HEK293T (cell line): ENCODE results near the gene LILRA2.

Experiments
- CTCF ChIA-PET: fragments of 350-600 bp; formaldehyde crosslinking; extraction: SDS; loops from one replicate; lab custom pipeline; 2021; ENCODE audit warnings: antibody characterized with exemption, inconsistent platforms; lab: Yijun Ruan, JAX
- POLR2A ChIA-PET: fragments of 350-600 bp; formaldehyde crosslinking; extraction: SDS; loops from one replicate; lab custom pipeline; 2020; ENCODE audit warnings: antibody characterized with exemption, inconsistent platforms; lab: Yijun Ruan, JAX
- DNase-seq: peaks from one replicate; pipeline ENCODE4 v3.0.0; 2012; ENCODE audit warnings: mixed read lengths; ENCODE audit errors: extremely low spot score
- ARNT ChIP-seq: fragments of 450-650 bp; IDR thresholded peaks from 2 replicates; pipeline ENCODE4 v1.6.1; 2017; ENCODE audit warnings: mild to moderate bottlenecking
- BHLHE40 ChIP-seq: fragments of 450-650 bp; IDR thresholded peaks from 2 replicates; pipeline ENCODE4 v1.6.1; 2016; ENCODE audit warnings: mild to moderate bottlenecking, moderate library complexity, borderline replicate concordance
- CTBP1 ChIP-seq: fragments of 450-650 bp; IDR thresholded peaks from 2 replicates; pipeline ENCODE4 v1.6.1; 2016; ENCODE audit warnings: borderline replicate concordance
- ELF4 ChIP-seq: fragments of 450-650 bp; IDR thresholded peaks from 2 replicates; pipeline ENCODE4 v1.6.1; 2017; ENCODE audit warnings: antibody characterized with exemption
- FOXA1 ChIP-seq: fragments of 450-650 bp; IDR thresholded peaks from 2 replicates; pipeline ENCODE4 v1.6.1; 2016; ENCODE audit warnings: mild to moderate bottlenecking
- FOXK2 ChIP-seq: fragments of 450-650 bp; IDR thresholded peaks from 2 replicates; pipeline ENCODE4 v1.6.1; 2016; ENCODE audit warnings: mild to moderate bottlenecking
- FOXM1 ChIP-seq: fragments of 450-650 bp; IDR thresholded peaks from 2 replicates; pipeline ENCODE4 v1.6.1; 2017; ENCODE audit warnings: mild to moderate bottlenecking, borderline replicate concordance
- HDGF ChIP-seq: fragments of 450-650 bp; IDR thresholded peaks from 2 replicates; pipeline ENCODE4 v1.6.1; 2017; ENCODE audit warnings: antibody characterized with exemption, borderline replicate concordance
- L3MBTL2 ChIP-seq: fragments of 450-650 bp; conservative IDR thresholded peaks from 2 replicates; pipeline ENCODE4 v1.6.1; 2016; ENCODE audit warnings: mild to moderate bottlenecking
- LEF1 ChIP-seq: fragments of 450-650 bp; IDR thresholded peaks from 2 replicates; pipeline ENCODE4 v1.6.1; 2017; ENCODE audit warnings: mild to moderate bottlenecking, borderline replicate concordance
- NFRKB ChIP-seq: fragments of 450-650 bp; IDR thresholded peaks from 2 replicates; pipeline ENCODE4 v1.6.1; 2016; ENCODE audit warnings: mild to moderate bottlenecking, moderate library complexity
- SP1 ChIP-seq: fragments of 450-650 bp; IDR thresholded peaks from 2 replicates; pipeline ENCODE4 v1.6.1; 2017
- SUZ12 ChIP-seq: fragments of 450-650 bp; IDR thresholded peaks from 2 replicates; pipeline ENCODE4 v1.6.1; 2016; ENCODE audit warnings: mild to moderate bottlenecking
- TARDBP ChIP-seq: fragments of 450-650 bp; IDR thresholded peaks from 2 replicates; pipeline ENCODE4 v1.6.1; 2016
- ZNF384 ChIP-seq: fragments of 450-650 bp; IDR thresholded peaks from 2 replicates; pipeline ENCODE4 v1.6.1; 2016
- TF ChIP-seq, protein P1 (sequence below): fragments of 450-650 bp; IDR thresholded peaks from 2 replicates; pipeline ENCODE4 v1.6.1; 2016

LILRA2 gene

DNA sequence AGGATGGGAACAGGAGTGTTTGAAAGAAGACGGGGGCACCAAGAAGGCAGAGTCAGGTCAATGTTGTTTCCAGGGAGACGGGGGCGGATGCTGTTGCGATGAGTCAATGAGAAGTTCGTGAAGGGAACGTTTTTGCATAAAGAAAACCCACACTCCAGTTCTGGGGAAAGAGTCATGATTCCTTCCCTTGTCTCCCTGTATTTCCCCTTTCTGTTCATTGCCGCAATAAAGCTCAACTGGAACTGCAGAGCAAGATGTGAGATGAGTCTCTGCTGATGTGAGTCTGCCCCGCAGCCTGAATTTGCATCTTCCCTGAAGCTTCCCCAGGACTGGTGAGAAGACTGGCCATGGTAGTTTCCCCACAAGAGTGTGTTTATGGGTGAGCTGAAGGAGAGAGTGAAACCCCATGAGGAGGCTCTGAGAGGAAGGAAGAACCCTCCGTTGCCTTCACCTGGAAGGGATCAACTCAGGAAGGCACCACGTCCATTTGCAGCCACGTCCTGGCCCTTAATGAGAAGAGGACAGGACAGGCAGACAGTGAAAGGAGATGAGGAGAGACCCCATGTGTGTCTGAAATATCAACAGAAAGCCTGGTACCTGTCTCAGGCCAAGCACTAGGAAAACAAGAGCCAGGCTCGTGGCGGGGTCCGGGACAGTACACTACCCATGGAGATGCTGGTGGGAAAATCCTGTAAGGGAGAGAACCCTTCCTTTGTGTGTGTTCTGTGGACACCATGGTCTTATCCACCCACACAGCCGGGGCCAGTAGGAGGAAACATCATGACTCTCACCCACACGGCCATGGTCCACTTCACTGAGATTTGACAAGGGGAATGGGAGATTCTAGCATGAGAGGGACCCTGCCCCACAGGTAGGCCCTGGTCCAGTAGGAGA, 33.5 kb downstream of the LILRA2 start:
- POLR2A ChIA-PET, result no interaction called here
- no peak for TF ChIP-seq L3MBTL2
- TF ChIP-seq, protein P1, sequence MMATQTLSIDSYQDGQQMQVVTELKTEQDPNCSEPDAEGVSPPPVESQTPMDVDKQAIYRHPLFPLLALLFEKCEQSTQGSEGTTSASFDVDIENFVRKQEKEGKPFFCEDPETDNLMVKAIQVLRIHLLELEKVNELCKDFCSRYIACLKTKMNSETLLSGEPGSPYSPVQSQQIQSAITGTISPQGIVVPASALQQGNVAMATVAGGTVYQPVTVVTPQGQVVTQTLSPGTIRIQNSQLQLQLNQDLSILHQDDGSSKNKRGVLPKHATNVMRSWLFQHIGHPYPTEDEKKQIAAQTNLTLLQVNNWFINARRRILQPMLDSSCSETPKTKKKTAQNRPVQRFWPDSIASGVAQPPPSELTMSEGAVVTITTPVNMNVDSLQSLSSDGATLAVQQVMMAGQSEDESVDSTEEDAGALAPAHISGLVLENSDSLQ, result no peak
- no peak for TF ChIP-seq BHLHE40
- TF ChIP-seq LEF1, result no peak
- TF ChIP-seq FOXM1, result no peak
- TF ChIP-seq HDGF, result no peak
- no peak for TF ChIP-seq FOXK2
- TF ChIP-seq SUZ12, result no peak
- no peak for TF ChIP-seq NFRKB
- no peak for TF ChIP-seq CTBP1
- no peak for TF ChIP-seq ZNF384
- TF ChIP-seq ELF4, result no peak
- TF ChIP-seq FOXA1, result no peak
- no peak for TF ChIP-seq ARNT
- DNase-seq, result no peak
- CTCF ChIA-PET, result no interaction called here

DNA sequence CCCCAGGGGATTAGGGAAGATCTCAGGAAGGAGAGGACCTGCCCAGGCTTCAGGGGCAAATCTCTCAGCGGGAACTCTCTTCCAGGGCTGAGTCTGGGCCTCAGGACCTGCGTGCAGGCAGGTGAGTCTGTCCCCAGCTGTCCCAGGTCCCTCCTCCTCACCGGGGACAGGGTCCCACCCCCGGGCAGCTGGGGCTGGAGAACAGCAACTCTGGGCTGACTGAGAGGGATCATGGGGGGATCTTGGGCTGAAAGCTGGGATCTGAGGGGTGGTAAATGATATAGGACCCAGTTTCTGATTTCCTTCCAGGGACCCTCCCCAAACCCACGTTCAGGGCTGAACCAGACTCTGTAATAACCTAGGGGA, 34.2 kb downstream of the LILRA2 start:
- POLR2A ChIA-PET, result no interaction called here
- CTCF ChIA-PET, result no interaction called here
- TF ChIP-seq FOXA1 (no peak), ZNF384 (no peak), L3MBTL2 (no peak)
- no peak for DNase-seq

DNA sequence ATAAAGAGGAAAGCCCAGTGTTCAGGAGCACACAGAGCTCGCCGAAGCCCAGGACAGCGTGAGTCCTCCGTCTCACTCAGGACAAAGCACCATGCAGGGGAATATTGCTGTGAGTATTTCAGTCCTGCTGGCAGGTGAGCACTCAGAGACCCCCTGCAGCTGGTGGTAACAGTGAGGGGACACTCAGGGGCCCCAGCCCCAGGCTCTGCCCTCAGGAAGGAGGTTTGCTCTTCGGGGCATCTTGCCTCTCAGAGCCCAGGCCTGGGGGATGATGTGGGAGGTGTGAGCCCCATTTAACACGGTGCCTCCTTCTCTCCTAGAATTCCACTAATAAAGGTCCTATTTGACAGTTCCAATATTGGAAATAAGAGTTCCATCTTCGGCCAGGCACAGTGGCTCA, 34.6 kb downstream of the LILRA2 start:
- POLR2A ChIA-PET, result no interaction called here
- CTCF ChIA-PET, result no interaction called here
- no peak for TF ChIP-seq CTBP1
- no peak for TF ChIP-seq BHLHE40
- TF ChIP-seq HDGF, result no peak
- no peak for TF ChIP-seq TARDBP
- no peak for TF ChIP-seq FOXM1
- no peak for TF ChIP-seq FOXA1

DNA sequence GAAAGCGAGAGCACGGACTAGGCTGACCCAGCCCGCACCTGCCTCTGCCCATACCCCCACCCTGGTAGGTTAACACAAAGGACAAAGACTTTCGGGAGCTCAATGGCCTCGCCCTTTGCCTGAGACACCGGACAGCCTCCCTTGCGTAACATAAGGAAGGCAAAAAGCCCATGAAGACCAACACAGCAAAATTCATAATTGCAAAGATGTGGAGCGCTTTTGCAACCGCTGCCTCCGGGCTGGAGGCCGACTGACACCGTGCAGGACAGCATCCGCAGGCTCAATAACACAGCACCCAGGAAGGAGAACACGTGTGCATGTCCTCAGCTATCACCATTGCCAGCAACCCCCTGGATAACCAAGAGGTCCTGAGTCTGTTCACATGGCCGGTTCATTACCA, 35.2 kb downstream of the LILRA2 start:
- no peak for DNase-seq
- ChIA-PET CTCF (no interaction called here), POLR2A (no interaction called here)
- TF ChIP-seq, protein P1, result no peak
- no peak for TF ChIP-seq FOXK2
- TF ChIP-seq HDGF, result no peak
- TF ChIP-seq SUZ12, result no peak
- TF ChIP-seq NFRKB, result no peak
- no peak for TF ChIP-seq CTBP1
- TF ChIP-seq FOXM1, result no peak
- no peak for TF ChIP-seq TARDBP

More for the DNA sequence above, 34.6 kb downstream of the LILRA2 start:
- DNase-seq, result no peak

DNA sequence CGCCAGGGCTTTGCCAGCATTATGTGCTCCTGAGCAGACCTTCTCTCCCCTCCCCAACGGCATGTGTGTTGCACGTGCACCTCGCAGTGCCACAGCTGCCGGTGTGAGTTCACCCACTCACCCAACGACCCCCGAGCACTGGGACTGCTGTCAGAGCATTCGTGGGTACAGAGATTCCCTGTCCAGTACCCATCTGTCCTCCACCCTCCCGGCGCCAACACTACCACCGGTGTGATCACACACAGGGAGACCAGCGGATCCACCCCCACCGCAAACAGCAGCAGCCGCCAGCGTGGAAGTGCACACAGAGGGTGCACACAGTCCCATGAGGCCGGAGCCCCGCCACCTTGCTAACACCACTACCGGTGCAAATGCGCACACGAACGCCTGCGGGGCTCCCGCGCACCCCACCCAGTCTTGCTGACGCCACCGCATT, 35.8 kb downstream of the LILRA2 start:
- no peak for TF ChIP-seq FOXK2
- TF ChIP-seq SP1, result no peak
- TF ChIP-seq L3MBTL2, result no peak
- no peak for TF ChIP-seq ZNF384
- no peak for TF ChIP-seq HDGF
- TF ChIP-seq FOXM1, result no peak
- TF ChIP-seq BHLHE40, result no peak
- TF ChIP-seq FOXA1, result no peak
- TF ChIP-seq, protein P1, result no peak
- no peak for TF ChIP-seq TARDBP
- no peak for DNase-seq
- POLR2A ChIA-PET, result no interaction called here
- CTCF ChIA-PET, result no interaction called here

DNA sequence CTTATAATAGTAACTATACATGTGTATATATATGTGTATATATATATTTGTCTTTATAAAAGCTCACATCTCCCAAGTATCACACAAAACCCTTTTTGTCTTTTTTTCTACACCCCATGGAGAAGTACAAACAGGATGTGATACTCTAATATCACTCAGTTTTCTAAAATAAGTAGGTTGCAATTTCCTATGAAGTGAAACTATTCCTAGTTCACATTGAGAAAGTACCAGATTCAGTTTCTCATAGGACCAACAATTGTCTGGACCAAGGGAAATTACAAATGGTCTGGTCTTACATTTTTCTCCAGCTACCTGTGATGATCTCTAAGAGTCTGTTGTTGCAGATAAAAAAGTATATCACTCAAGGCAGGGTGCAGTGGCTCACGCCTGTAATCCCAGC, 38.8 kb downstream of the LILRA2 start:
- CTCF ChIA-PET, result no interaction called here
- POLR2A ChIA-PET, result no interaction called here
- no peak for TF ChIP-seq TARDBP
- TF ChIP-seq CTBP1, result no peak
- no peak for TF ChIP-seq SP1
- no peak for TF ChIP-seq FOXK2
- DNase-seq, result no peak

DNA sequence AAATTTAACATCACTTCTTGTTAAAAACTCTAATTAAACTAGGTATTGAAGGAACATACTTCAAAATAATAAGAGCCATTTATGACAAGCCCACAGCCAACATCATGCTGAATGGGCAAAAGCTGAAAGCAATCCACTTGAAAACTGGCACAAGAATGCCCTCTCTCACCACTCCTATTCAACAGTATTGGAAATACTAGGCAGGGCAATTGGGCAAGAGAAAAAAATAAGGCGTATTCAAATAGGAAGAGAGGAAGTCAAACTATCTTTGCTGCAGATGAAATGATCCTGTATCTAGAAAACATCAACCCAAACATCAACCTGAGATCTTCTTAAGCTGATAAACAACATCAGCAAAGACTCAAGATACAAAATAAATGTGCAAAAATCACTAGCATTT, 41.1 kb downstream of the LILRA2 start:
- TF ChIP-seq SP1, result no peak
- TF ChIP-seq HDGF, result no peak
- no peak for TF ChIP-seq L3MBTL2
- no peak for TF ChIP-seq BHLHE40
- TF ChIP-seq NFRKB, result no peak
- TF ChIP-seq ELF4, result no peak
- no peak for TF ChIP-seq TARDBP
- TF ChIP-seq FOXM1, result no peak
- no peak for TF ChIP-seq CTBP1
- TF ChIP-seq FOXK2, result no peak
- no peak for TF ChIP-seq SUZ12
- TF ChIP-seq LEF1, result no peak
- no peak for TF ChIP-seq ARNT
- TF ChIP-seq, protein P1, result no peak
- TF ChIP-seq FOXA1, result no peak
- no peak for TF ChIP-seq ZNF384
- CTCF ChIA-PET, result no interaction called here
- DNase-seq, result no peak

More for the DNA sequence above, 41.1 kb downstream of the LILRA2 start:
- POLR2A ChIA-PET, result no interaction called here
